Measurements from ENCODE around the gene SURF2.

SURF2 gene

GRCh38 chr9:133349965-133350616 is 6.3 kb upstream of the SURF2 start:
- TF ChIP-seq, protein P1, sequence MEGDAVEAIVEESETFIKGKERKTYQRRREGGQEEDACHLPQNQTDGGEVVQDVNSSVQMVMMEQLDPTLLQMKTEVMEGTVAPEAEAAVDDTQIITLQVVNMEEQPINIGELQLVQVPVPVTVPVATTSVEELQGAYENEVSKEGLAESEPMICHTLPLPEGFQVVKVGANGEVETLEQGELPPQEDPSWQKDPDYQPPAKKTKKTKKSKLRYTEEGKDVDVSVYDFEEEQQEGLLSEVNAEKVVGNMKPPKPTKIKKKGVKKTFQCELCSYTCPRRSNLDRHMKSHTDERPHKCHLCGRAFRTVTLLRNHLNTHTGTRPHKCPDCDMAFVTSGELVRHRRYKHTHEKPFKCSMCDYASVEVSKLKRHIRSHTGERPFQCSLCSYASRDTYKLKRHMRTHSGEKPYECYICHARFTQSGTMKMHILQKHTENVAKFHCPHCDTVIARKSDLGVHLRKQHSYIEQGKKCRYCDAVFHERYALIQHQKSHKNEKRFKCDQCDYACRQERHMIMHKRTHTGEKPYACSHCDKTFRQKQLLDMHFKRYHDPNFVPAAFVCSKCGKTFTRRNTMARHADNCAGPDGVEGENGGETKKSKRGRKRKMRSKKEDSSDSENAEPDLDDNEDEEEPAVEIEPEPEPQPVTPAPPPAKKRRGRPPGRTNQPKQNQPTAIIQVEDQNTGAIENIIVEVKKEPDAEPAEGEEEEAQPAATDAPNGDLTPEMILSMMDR (IDR thresholded peaks at IDR 0.05; ENCODE audit: low read depth, low read length): no peak
- DNase-seq (ENCODE audit: extremely low read depth, low read depth): no peak

- TF ChIP-seq, protein P1 (IDR thresholded peaks at IDR 0.05; ENCODE audit: low read depth, low read length): no peak
- no peak for DNase-seq (ENCODE audit: extremely low read depth, low read depth)
Measured at GRCh38 chr9:133351526-133351907, 4.8 kb upstream of the SURF2 start.

- no peak for DNase-seq (ENCODE audit: extremely low read depth, low read depth)
- TF ChIP-seq, protein P1 (IDR thresholded peaks at IDR 0.05; ENCODE audit: low read depth, low read length): peak; percentile 56
Measured at GRCh38 chr9:133351908-133352634, 4.3 kb upstream of the SURF2 start.

- TF ChIP-seq, protein P1 (IDR thresholded peaks at IDR 0.05; ENCODE audit: low read depth, low read length): no peak
- DNase-seq (ENCODE audit: extremely low read depth, low read depth): no peak
Measured at GRCh38 chr9:133352635-133353340, 3.6 kb upstream of the SURF2 start.

DNA sequence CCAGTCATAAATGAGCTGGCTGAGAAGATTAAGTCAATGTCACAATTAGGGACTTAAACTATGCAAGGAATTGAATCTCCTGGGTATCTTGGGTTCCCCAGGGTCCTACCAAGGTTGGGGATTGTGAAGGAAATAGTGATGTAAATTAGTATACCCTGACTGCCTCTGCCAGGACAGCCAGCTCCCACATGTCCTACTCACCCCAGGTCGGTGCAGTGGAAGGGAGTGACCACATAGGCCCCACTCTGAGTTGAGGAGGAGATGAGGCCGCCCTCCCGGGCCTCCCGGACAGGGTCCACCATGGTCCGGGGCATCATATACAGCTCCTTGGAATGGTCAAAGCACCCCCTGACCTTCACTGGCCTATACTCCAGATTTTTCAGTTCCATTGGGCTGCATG is 2.8 kb upstream of the SURF2 start:
- DNase-seq (ENCODE audit: extremely low read depth, low read depth): no peak

GRCh38 chr9:133354766-133355165 is 1.6 kb upstream of the SURF2 start:
- no peak for DNase-seq (ENCODE audit: extremely low read depth, low read depth)
- TF ChIP-seq, protein P1 (IDR thresholded peaks at IDR 0.05; ENCODE audit: low read depth, low read length): no peak

More for the DNA sequence above, 2.8 kb upstream of the SURF2 start:
- TF ChIP-seq, protein P1 (IDR thresholded peaks at IDR 0.05; ENCODE audit: low read depth, low read length): no peak

GRCh38 chr9:133355881-133356357 is 431 bp upstream of the SURF2 start:
- TF ChIP-seq, protein P1 (IDR thresholded peaks at IDR 0.05; ENCODE audit: low read depth, low read length): no peak
- no peak for DNase-seq (ENCODE audit: extremely low read depth, low read depth)
